WTC11 (cell line): ENCODE measurements around the gene ADAMTS7.
"Not testable (repeated sequence)": the region's sequence is repeated elsewhere in the genome, so short reads cannot be mapped to it uniquely, and the experiment has no call there.

ENCODE experiments used
- FOXP1 ChIP-seq: sonication (generic); formaldehyde crosslinking; IDR thresholded peaks from 2 replicates; pipeline ENCODE4 v1.8.0; 2022; ENCODE audit warnings: missing genetic modification reagents, mild to moderate bottlenecking, moderate library complexity, borderline replicate concordance
- TF ChIP-seq, protein P1 (sequence below): sonication (generic); formaldehyde crosslinking; IDR thresholded peaks from 2 replicates; pipeline ENCODE4 v1.8.1; 2022; ENCODE audit warnings: mild to moderate bottlenecking, moderate library complexity, missing genetic modification reagents
- TF ChIP-seq, protein P2 (sequence below): fragments of 200-600 bp; IDR thresholded peaks from 2 replicates; pipeline ENCODE4 v1.8.0; 2022; ENCODE audit warnings: antibody characterized with exemption
- TF ChIP-seq, protein P3 (sequence below): sonication (generic); formaldehyde crosslinking; IDR thresholded peaks from 2 replicates; pipeline ENCODE4 v1.8.0; 2022; ENCODE audit warnings: mild to moderate bottlenecking, missing genetic modification reagents

DNA sequence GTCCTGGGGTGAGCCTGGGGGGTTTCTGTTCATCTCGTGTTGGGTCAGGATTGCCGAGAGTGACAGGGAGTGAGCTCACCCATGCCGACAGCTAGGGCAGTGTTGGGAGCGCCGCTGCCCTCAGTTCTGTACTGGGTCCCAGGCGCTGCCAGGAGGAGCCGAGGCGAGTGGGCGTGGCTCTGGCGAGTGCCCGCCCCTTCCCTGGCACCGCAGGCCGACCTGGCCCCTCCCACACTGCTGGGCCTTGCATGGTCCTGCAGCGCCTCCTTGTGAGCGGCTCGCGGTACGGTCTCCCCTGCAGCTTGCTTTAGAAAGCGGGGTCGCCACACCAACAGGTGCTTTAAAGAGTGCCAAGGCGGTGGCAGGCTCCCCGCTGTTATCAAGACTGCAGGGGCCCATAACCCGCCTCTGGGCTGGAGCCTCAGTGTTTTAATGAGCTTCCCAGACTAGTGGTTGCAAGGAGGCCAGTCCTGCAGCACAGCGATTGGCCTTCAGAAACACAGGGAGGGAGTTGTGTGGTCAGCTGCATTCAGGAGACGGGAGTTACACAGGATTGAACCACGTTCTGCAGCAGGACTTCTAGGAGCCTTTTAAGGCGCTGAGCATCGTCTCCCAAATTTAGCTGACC is 60.2 kb downstream of the ADAMTS7 start:
- TF ChIP-seq, protein P1, sequence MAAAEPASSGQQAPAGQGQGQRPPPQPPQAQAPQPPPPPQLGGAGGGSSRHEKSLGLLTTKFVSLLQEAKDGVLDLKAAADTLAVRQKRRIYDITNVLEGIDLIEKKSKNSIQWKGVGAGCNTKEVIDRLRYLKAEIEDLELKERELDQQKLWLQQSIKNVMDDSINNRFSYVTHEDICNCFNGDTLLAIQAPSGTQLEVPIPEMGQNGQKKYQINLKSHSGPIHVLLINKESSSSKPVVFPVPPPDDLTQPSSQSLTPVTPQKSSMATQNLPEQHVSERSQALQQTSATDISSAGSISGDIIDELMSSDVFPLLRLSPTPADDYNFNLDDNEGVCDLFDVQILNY (CRISPR knock-in tag), result not testable (repeated sequence)
- TF ChIP-seq, protein P2, sequence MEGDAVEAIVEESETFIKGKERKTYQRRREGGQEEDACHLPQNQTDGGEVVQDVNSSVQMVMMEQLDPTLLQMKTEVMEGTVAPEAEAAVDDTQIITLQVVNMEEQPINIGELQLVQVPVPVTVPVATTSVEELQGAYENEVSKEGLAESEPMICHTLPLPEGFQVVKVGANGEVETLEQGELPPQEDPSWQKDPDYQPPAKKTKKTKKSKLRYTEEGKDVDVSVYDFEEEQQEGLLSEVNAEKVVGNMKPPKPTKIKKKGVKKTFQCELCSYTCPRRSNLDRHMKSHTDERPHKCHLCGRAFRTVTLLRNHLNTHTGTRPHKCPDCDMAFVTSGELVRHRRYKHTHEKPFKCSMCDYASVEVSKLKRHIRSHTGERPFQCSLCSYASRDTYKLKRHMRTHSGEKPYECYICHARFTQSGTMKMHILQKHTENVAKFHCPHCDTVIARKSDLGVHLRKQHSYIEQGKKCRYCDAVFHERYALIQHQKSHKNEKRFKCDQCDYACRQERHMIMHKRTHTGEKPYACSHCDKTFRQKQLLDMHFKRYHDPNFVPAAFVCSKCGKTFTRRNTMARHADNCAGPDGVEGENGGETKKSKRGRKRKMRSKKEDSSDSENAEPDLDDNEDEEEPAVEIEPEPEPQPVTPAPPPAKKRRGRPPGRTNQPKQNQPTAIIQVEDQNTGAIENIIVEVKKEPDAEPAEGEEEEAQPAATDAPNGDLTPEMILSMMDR, result peak; percentile 81
- TF ChIP-seq, protein P3, sequence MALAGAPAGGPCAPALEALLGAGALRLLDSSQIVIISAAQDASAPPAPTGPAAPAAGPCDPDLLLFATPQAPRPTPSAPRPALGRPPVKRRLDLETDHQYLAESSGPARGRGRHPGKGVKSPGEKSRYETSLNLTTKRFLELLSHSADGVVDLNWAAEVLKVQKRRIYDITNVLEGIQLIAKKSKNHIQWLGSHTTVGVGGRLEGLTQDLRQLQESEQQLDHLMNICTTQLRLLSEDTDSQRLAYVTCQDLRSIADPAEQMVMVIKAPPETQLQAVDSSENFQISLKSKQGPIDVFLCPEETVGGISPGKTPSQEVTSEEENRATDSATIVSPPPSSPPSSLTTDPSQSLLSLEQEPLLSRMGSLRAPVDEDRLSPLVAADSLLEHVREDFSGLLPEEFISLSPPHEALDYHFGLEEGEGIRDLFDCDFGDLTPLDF (CRISPR knock-in tag), result not testable (repeated sequence)
- TF ChIP-seq FOXP1 (CRISPR knock-in tag), result not testable (repeated sequence)
